GM23248 (cell line): ENCODE data around the gene C1orf21.

Source experiments
- EZH2 ChIP-seq: fragments of 200-600 bp; sonication (generic); IDR thresholded peaks from 2 replicates; pipeline ENCODE4 v1.6.1; 2018; ENCODE audit warnings: antibody characterized with exemption, mild to moderate bottlenecking; ENCODE audit not compliant: insufficient read depth, poor library complexity, severe bottlenecking
- EZH2phosphoT487 ChIP-seq: fragments of 200-600 bp; sonication (generic); IDR thresholded peaks from 2 replicates; pipeline ENCODE4 v1.6.1; 2018; ENCODE audit warnings: antibody characterized with exemption, moderate library complexity, mild to moderate bottlenecking, low read depth; ENCODE audit not compliant: insufficient read depth

- TF ChIP-seq EZH2 (no peak), EZH2phosphoT487 (no peak)
Measured at GRCh38 chr1:184615301-184615700, 228.5 kb downstream of the C1orf21 start.
